SK-N-SH (cell line): Measurements from ENCODE around the gene ITGB8.

ENCODE experiments used
- CTCF ChIP-seq: fragments of 200-600 bp; sonication (generic); IDR thresholded peaks from 2 replicates; pipeline ENCODE4 v1.6.1; 2017; ENCODE audit warnings: antibody characterized with exemption, mild to moderate bottlenecking, moderate library complexity
- EZH2phosphoT487 ChIP-seq: fragments of 200-600 bp; sonication (generic); IDR thresholded peaks from 2 replicates; pipeline ENCODE4 v1.6.1; 2017; ENCODE audit warnings: low read depth, mixed run types, mild to moderate bottlenecking, antibody characterized with exemption, moderate library complexity, borderline replicate concordance
- FOXM1 ChIP-seq: IDR thresholded peaks from 2 replicates; pipeline ENCODE4 v1.4.0; 2012; ENCODE audit warnings: low read depth, mild to moderate bottlenecking
- MAX ChIP-seq: IDR thresholded peaks from 2 replicates; pipeline ENCODE4 v1.4.0; 2012; ENCODE audit warnings: low read depth
- RAD21 ChIP-seq: IDR thresholded peaks from 2 replicates; pipeline ENCODE4 v1.6.1; 2012; ENCODE audit warnings: mild to moderate bottlenecking, low read length
- REST ChIP-seq: IDR thresholded peaks from 2 replicates; pipeline ENCODE4 v1.6.1; 2012; ENCODE audit warnings: mild to moderate bottlenecking, low read depth, low read length, moderate library complexity
- RFX5 ChIP-seq: IDR thresholded peaks from 2 replicates; pipeline ENCODE4 v1.6.1; 2012; ENCODE audit warnings: mild to moderate bottlenecking, improper control_type of control experiment, low read length
- TEAD4 ChIP-seq: IDR thresholded peaks from 2 replicates; pipeline ENCODE4 v1.4.0; 2012; ENCODE audit warnings: mild to moderate bottlenecking, borderline replicate concordance; ENCODE audit not compliant: insufficient read depth
- TF ChIP-seq, protein P1 (sequence below): fragments of 150-350 bp; IDR thresholded peaks from 2 replicates; pipeline ENCODE4 v1.6.1; 2017; ENCODE audit warnings: antibody characterized with exemption, low read length, low read depth, borderline replicate concordance

DNA sequence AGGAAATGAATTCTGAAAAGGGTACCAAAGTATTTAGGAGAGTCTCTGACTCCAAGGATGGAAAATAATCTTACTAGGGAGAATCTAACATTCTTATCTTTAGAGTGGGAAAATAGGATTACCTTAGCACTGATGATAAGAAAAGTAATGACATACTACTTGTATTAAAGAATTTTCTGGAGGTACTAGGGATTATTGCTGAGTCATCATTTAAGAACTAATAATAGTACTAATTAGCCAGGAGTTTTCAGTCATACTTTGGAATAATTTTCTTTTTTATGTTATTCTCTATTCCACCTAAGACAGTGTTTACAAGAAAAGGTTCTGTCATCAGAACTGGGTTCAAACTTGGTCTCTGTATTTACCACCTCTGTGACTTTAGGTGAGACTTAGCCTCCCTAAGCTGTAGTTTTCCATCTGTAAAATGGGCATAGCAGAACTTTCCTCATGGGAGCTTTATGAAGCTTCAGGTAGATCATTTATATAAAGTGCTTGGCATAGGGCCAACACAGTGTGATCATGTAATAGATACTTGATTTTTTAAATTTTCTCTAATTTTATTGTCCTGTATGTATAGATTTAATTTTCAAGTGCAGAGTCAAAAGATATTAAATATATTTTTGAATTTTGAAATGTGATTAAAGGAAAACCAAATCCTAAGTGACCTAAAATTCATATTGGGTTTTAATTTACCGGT, 20.4 kb downstream of the ITGB8 start:
- no peak for TF ChIP-seq RAD21
- TF ChIP-seq FOXM1 = no peak
- TF ChIP-seq CTCF = no peak
- no peak for TF ChIP-seq RFX5
- TF ChIP-seq TEAD4 = no peak
- no peak for TF ChIP-seq EZH2phosphoT487
- TF ChIP-seq MAX = no peak
- TF ChIP-seq REST = no peak
- TF ChIP-seq, protein P1, sequence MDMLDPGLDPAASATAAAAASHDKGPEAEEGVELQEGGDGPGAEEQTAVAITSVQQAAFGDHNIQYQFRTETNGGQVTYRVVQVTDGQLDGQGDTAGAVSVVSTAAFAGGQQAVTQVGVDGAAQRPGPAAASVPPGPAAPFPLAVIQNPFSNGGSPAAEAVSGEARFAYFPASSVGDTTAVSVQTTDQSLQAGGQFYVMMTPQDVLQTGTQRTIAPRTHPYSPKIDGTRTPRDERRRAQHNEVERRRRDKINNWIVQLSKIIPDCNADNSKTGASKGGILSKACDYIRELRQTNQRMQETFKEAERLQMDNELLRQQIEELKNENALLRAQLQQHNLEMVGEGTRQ = no peak
